Measurements from ENCODE around the gene USP9Y.

USP9Y gene

GRCh38 chrY:12846793-12847192 is 145.8 kb downstream of the USP9Y start:
- Histone ChIP-seq H3K27me3 (ENCODE audit: control insufficient read depth, insufficient read depth, low read length, poor library complexity, severe bottlenecking) (no peaks in the 10 kb centered on the region), H3K4me3 (ENCODE audit: insufficient read depth, low read depth, low read length) (no peak overlapping the region), H3K27ac (ENCODE audit: insufficient read depth, low read depth, low read length, poor library complexity, severe bottlenecking) (no peak overlapping the region), H3K9me3 (ENCODE audit: control insufficient read depth, low read length) (no peaks in the 10 kb centered on the region), H3K4me1 (ENCODE audit: control insufficient read depth, insufficient read depth, low read length) (no peaks in the 10 kb centered on the region), H3K36me3 (ENCODE audit: control insufficient read depth, insufficient read depth, low read length) (no peaks in the 10 kb centered on the region)
- WGBS, 2 experiments = 100% methylated on average over 3 of the region's 3 CpGs; no CpG with 5 or more reads in 1 of the 2 experiments

- no peaks in the 10 kb centered on the region for H3K9me3 ChIP-seq (ENCODE audit: control insufficient read depth, low read length)
- H3K4me3 ChIP-seq (ENCODE audit: insufficient read depth, low read depth, low read length) = no peak overlapping the region
- no peaks in the 10 kb centered on the region for H3K4me1 ChIP-seq (ENCODE audit: control insufficient read depth, insufficient read depth, low read length)
- no peak overlapping the region for H3K27ac ChIP-seq (ENCODE audit: insufficient read depth, low read depth, low read length, poor library complexity, severe bottlenecking)
- no peaks in the 10 kb centered on the region for H3K36me3 ChIP-seq (ENCODE audit: control insufficient read depth, insufficient read depth, low read length)
- no peaks in the 10 kb centered on the region for H3K27me3 ChIP-seq (ENCODE audit: control insufficient read depth, insufficient read depth, low read length, poor library complexity, severe bottlenecking)
Measured at GRCh38 chrY:12855791-12856275, 154.8 kb downstream of the USP9Y start.

GRCh38 chrY:12867960-12868359 is 166.9 kb downstream of the USP9Y start:
- Histone ChIP-seq H3K9me3 (ENCODE audit: control insufficient read depth, low read length) (no peaks in the 10 kb centered on the region), H3K4me1 (ENCODE audit: control insufficient read depth, insufficient read depth, low read length) (no peaks in the 10 kb centered on the region), H3K27me3 (ENCODE audit: control insufficient read depth, insufficient read depth, low read length, poor library complexity, severe bottlenecking) (no peaks in the 10 kb centered on the region), H3K27ac (ENCODE audit: insufficient read depth, low read depth, low read length, poor library complexity, severe bottlenecking) (no peak overlapping the region), H3K4me3 (ENCODE audit: insufficient read depth, low read depth, low read length) (no peak overlapping the region), H3K36me3 (ENCODE audit: control insufficient read depth, insufficient read depth, low read length) (no peaks in the 10 kb centered on the region)
- 79 to 86% methylated on average over 1 to 2 of the region's 2 CpGs for WGBS, 2 experiments

- Histone ChIP-seq H3K36me3 (ENCODE audit: control insufficient read depth, insufficient read depth, low read length) (no peaks in the 10 kb centered on the region), H3K4me3 (ENCODE audit: insufficient read depth, low read depth, low read length) (no peak overlapping the region), H3K4me1 (ENCODE audit: control insufficient read depth, insufficient read depth, low read length) (no peaks in the 10 kb centered on the region), H3K9me3 (ENCODE audit: control insufficient read depth, low read length) (no peaks in the 10 kb centered on the region), H3K27ac (ENCODE audit: insufficient read depth, low read depth, low read length, poor library complexity, severe bottlenecking) (no peak overlapping the region), H3K27me3 (ENCODE audit: control insufficient read depth, insufficient read depth, low read length, poor library complexity, severe bottlenecking) (no peaks in the 10 kb centered on the region)
Measured at GRCh38 chrY:12896973-12897372, 195.9 kb downstream of the USP9Y start.

GRCh38 chrY:12898604-12899003 is 197.6 kb downstream of the USP9Y start:
- Histone ChIP-seq H3K4me3 (ENCODE audit: insufficient read depth, low read depth, low read length) (no peak overlapping the region), H3K27me3 (ENCODE audit: control insufficient read depth, insufficient read depth, low read length, poor library complexity, severe bottlenecking) (no peaks in the 10 kb centered on the region), H3K4me1 (ENCODE audit: control insufficient read depth, insufficient read depth, low read length) (no peaks in the 10 kb centered on the region), H3K36me3 (ENCODE audit: control insufficient read depth, insufficient read depth, low read length) (no peaks in the 10 kb centered on the region), H3K27ac (ENCODE audit: insufficient read depth, low read depth, low read length, poor library complexity, severe bottlenecking) (no peak overlapping the region), H3K9me3 (ENCODE audit: control insufficient read depth, low read length) (no peaks in the 10 kb centered on the region)
- 100% methylated on average over 1 of the region's 2 CpGs; no CpG with 5 or more reads in 1 of the 2 experiments for WGBS, 2 experiments

- Histone ChIP-seq H3K4me1 (ENCODE audit: control insufficient read depth, insufficient read depth, low read length) (no peaks in the 10 kb centered on the region), H3K27me3 (ENCODE audit: control insufficient read depth, insufficient read depth, low read length, poor library complexity, severe bottlenecking) (no peaks in the 10 kb centered on the region), H3K4me3 (ENCODE audit: insufficient read depth, low read depth, low read length) (peak within 1 kb of the TSS; percentile 78), H3K27ac (ENCODE audit: insufficient read depth, low read depth, low read length, poor library complexity, severe bottlenecking) (peak within 1 kb of the TSS; percentile 96), H3K36me3 (ENCODE audit: control insufficient read depth, insufficient read depth, low read length) (no peaks in the 10 kb centered on the region), H3K9me3 (ENCODE audit: control insufficient read depth, low read length) (peaks cover 4% of the 10 kb centered on the region)
- WGBS, 2 experiments = 3 to 4% methylated on average over 54 of the region's 54 CpGs
Measured at GRCh38 chrY:12904618-12905516, 203.8 kb downstream of the USP9Y start, which contains the start of gene DDX3Y. TSS of gene DDX3Y (plus strand) at chrY:12904868. CDS start at chrY:12904937, 69 bp downstream.

GRCh38 chrY:12905517-12905872 is 204.5 kb downstream of the USP9Y start:
- H3K27ac ChIP-seq (ENCODE audit: insufficient read depth, low read depth, low read length, poor library complexity, severe bottlenecking) = peak overlapping the region; percentile 96
- no peaks in the 10 kb centered on the region for H3K27me3 ChIP-seq (ENCODE audit: control insufficient read depth, insufficient read depth, low read length, poor library complexity, severe bottlenecking)
- H3K9me3 ChIP-seq (ENCODE audit: control insufficient read depth, low read length) = peaks cover 4% of the 10 kb centered on the region
- no peaks in the 10 kb centered on the region for H3K36me3 ChIP-seq (ENCODE audit: control insufficient read depth, insufficient read depth, low read length)
- peak overlapping the region; percentile 78 for H3K4me3 ChIP-seq (ENCODE audit: insufficient read depth, low read depth, low read length)
- H3K4me1 ChIP-seq (ENCODE audit: control insufficient read depth, insufficient read depth, low read length) = no peaks in the 10 kb centered on the region
- WGBS, 2 experiments = 0 to 1% methylated on average over 18 to 19 of the region's 19 CpGs

GRCh38 chrY:12905895-12906294 is 204.9 kb downstream of the USP9Y start:
- peaks cover 4% of the 10 kb centered on the region for H3K9me3 ChIP-seq (ENCODE audit: control insufficient read depth, low read length)
- 3 to 7% methylated on average over 15 of the region's 15 CpGs for WGBS, 2 experiments
- no peak overlapping the region for H3K27ac ChIP-seq (ENCODE audit: insufficient read depth, low read depth, low read length, poor library complexity, severe bottlenecking)
- no peaks in the 10 kb centered on the region for H3K36me3 ChIP-seq (ENCODE audit: control insufficient read depth, insufficient read depth, low read length)
- H3K27me3 ChIP-seq (ENCODE audit: control insufficient read depth, insufficient read depth, low read length, poor library complexity, severe bottlenecking) = no peaks in the 10 kb centered on the region
- no peaks in the 10 kb centered on the region for H3K4me1 ChIP-seq (ENCODE audit: control insufficient read depth, insufficient read depth, low read length)
- H3K4me3 ChIP-seq (ENCODE audit: insufficient read depth, low read depth, low read length) = peak overlapping the region; percentile 78

Measured in ectodermal cell (in vitro differentiated cells).